NCI-H510A treated with DMSO at 0.1 percent for 48 hours (cell line): Measurements from ENCODE around the gene GTPBP4.
"Not testable (repeated sequence)": the region's sequence is repeated elsewhere in the genome, so short reads cannot be mapped to it uniquely, and the experiment has no call there.

Source experiments
- DNase-seq: peaks from one replicate; lab custom pipeline; 2025; lab: John Stamatoyannopoulos, UW

Gene GTPBP4

DNA sequence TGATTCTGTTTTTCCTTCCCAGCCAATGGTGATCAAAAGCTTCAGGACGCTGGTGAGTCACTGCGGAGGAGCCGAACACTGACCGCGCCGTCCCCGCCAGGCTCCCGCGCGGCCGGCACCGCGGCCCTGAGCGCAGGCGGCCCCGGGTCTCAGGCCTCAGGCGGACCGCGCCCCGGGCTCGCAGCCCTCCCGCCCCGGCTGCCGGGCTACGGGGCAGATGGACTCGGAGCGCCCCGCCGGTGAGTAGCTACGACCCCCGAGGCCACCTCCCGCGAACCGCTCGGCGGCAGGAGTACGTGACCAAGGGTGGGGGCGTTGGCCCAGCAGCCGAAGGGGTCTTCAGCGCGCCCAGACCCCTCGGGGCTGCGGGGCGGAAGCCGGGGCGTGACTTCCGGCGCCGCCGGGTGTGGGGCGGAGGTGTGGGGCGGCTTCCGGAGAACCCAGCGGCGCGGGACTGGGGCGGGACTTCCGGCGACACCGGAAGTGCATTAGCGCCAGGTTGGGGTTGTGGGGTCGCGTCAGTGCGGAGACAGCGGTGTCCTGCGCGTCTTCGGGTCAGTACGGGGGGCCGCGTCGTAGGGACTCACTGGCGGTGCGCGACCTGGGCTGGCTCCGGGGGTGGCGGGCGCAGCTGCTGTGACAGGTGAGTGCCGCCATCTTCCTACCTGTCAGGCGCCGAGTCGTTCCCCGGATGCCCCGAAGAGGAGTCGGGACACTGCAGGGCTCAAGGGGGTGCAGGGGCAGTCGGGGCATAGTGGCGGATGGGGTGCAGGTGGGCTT is 68.3 kb downstream of the GTPBP4 start, which contains the start of gene WDR37:
Gene WDR37, plus strand, starts transcription at position 60 of the 780 bp plus-strand sequence. CDS start 15,771 bp downstream, outside the sequence.
- DNase-seq: peak; percentile 28

DNA sequence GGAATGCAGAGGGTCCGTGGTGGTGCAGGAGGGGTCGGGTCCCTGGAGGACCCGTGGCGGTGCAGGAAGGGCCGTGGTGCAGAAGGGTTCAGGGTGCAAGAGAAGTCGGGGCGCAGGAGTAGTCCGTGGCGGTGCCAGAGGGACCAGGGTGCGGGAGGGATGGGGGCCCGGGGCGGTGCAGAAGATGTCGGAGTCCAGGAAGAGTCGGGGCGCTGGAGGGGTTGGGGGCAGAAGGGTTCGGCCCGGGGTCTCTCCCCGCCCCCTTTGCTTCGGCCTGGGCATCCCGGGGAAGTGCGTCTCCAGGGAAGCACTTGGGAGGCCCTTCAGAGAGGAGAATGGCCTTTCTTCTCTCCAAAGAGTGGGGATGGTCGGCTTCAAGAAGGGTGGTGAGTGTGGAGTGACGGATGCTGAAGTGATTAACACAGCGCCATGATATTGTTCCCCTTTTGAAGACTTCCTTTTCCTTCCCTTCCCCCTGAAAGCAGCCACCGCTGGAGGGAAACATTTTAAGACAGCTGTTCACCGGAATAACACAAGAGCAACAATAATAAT is 68.9 kb downstream of the GTPBP4 start:
- no peak for DNase-seq

DNA sequence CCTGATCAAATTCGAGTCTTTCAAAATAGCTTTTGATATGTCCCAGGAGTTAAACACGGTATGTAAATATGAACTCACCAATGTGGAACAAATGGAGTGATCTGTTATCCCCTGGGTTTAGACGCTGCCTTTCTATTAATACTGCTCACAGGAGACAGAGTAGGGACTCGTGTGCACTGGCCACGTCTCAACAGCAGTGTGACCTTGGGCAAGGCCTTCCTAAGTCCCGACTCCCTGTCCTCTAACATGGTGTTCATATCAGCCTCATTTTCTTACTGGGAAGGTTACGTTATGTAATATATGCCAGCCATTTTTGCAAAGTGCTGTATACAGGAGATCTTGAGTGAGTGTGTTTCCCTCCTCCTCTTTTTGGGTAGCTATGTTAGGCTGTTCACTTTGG is 69.8 kb downstream of the GTPBP4 start:
- no peak for DNase-seq

DNA sequence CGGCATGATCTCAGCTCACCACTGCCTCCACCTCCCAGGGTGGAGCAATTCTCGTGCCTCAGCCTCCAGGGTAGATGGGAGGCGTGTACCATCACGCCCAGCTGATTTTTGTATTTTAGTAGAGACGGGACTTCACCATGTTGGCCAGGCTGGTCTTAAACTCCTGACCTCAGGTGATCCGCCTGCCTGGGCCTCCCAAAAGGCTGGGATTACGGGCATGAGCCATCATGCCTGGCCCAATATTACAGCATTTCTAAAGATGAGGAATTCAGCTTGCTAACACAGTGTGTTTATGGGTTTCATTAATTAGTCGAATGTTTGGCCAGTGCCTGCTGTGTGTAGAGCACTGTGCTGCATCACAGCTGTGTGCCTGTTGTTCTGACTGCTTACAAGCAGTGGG is 71.7 kb downstream of the GTPBP4 start:
- no peak for DNase-seq

DNA sequence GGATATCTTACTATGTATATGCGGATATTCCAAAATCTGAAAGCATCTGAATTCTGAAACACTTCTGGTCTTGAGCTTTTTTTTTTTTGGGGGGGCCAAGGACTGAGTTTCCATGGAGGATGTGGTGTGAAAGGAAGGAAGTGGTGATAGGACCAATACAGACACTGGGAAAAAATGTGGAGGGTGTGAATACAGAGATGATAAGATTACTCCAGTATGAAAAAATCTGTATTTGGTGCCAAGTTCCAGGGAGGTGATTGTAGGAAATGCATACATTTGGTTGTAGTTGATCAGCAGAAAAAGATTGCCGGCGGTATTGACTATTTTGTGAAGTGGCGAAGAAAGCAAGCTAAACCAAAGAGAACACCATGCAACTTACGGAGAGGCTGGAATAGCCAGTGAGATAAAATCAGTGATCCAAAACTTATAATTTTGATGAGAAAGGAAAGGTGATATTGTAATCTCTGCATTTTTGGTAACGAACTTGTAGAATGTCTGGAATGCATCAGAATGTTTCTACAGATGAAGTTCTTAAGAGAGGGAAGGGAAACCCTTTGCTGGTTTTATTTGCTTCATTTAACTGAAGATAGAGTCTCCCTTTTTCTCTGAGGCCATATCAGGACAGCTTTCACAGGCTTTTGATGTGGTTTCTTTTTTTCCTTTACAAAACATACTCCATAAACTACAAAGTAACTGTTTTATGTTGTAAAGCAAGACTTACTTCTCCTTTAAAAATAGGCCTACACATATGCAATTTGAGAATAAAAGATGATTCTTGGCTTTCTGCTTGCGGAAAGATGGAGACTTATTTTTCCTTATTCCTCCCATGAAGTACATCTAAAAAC is 73.9 kb downstream of the GTPBP4 start:
- DNase-seq: no peak

DNA sequence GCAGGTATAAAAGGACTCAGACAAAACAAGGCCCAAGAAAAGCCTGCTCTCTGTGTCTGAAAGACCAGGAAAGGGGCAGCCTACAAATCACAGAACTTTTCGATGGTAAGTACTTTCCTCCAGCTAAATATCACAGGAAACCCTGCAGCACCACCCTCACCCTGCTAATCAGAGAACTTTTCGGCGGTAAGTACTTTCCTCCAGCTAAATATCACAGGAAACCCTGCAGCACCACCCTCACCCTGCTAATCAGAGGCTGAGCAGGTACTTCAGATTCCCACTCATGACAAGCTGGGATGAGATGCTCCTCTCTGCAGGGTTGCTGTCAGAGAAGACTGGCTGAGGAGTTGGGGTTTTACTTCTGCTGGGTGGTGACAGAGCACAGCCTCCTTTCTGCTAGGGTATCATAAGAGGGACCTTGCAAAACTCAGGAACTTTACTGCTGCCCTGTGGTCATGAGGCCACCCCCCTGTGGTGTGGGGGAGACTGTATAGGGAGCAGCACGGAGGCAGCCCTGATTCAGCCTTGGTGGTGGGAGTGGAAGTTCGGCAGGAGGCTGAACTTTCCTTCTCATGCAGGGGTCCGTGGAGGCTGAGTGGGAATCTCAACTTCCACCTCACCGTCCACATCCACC is 75.1 kb downstream of the GTPBP4 start:
- no peak for DNase-seq

DNA sequence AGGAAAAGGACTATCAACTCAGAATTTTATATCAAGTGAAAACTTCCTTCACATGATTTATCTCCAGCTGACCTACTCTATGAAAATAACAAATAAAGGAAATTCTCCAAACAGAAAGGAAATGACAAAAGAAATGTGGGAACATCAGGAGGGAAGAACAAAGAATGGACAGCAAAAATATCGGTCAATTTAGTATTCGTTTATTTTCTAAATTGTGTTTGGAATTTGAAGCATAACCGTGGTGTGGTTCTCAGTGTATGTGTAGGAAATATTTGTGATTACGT is 76.7 kb downstream of the GTPBP4 start:
- no peak for DNase-seq

DNA sequence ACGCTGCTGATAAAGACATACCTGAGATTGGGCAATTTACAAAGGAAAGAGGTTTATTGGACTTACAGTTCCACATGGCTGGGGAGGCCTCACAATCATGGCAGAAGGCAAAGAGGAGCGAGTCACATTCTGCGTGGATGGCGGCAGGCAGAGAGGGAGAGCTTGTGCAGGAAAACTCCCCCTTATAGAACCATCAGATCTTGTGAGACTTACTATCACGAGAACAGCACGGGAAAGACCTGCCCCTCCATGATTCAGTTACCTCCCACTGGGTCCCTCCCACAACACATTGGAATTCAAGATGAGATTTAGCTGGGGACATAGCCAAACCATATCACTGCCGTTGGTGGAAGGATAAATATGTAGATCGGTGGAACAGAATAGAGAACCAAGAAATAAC is 78.5 kb downstream of the GTPBP4 start:
- DNase-seq: not testable (repeated sequence)

DNA sequence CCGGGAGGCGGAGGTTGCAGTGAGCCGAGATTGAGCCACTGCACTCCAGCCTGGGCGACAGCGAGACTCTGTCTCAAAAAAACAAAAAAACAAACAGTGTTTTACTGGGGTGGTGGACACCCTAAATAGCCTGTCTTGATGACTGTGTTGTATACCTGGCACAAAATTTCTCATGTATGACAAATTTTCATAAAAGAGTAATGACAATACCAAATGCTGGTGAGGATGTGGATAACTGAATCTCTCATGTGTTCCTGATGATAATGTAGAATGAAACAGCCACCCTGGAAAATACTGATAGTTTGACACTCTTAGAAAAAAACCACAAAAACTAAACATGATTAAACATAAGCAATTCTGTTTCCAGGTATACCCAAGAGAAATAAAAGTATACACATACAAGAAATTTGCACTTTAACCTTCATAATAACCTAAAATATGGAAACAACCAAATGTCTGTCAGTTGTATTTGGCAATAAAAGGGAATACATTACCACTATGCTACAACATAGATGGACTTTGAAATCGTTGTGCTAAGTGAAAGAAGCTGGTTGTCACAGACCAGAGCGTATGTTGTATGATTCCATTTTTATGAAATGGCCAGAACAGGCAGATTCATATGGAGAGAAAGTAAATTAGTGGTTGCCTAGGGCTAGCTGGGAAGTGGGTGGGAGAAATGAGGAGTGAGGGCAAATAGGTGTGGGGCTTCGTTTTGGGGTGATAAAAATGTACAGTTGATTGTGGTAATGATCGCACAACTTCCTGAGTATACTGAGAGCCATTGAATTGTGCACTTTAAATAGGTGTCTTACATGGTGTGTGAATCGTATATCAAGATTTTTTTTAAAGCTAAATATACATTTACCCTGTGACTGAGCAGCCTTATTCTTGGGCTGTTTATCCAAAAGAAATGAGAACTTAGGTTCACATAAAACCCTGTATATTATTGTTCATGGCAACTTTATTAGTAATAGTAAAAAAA is 80.4 kb downstream of the GTPBP4 start:
- no peak for DNase-seq
